Natural killer cell (primary cell): Measurements from ENCODE around the gene HSPA2. TPM values are rescaled to one million over a fixed set of nuclear protein-coding genes. Genes with fewer than 3 reads are reported as not detected.

Source experiments
- ATAC-seq, 3 donors: fragments of 150-1000 bp in 2 of 3; fragments of 200-7000 bp in 1 of 3; cut with Tn5 transposase; 1 replicate in 1 of 3; 2 replicates in 2 of 3; pipeline ENCODE4 v1.10.0; 2021; ENCODE audit warnings: mild to moderate bottlenecking in 2 of 3, moderate library complexity in 2 of 3
- DNase-seq, 2 donors: peaks; one replicate each; pipeline versions ENCODE4 v3.0.0 to v3.0.0-alpha.2; 2013 to 2021; ENCODE audit warnings: mixed read lengths in 1 of 2
- H3K27ac ChIP-seq: one replicate; pipeline ENCODE4 v1.5.1; 2013; ENCODE audit warnings: mild to moderate bottlenecking, low read length
- H3K27me3 ChIP-seq: one replicate; pipeline ENCODE4 v1.6.1; 2013; ENCODE audit warnings: low read length; ENCODE audit not compliant: control insufficient read depth, insufficient read depth
- H3K36me3 ChIP-seq: one replicate; pipeline ENCODE4 v1.6.1; 2013; ENCODE audit warnings: low read length; ENCODE audit not compliant: control insufficient read depth, insufficient read depth
- H3K4me1 ChIP-seq: one replicate; pipeline ENCODE4 v1.6.1; 2013; ENCODE audit warnings: low read length; ENCODE audit not compliant: control insufficient read depth, insufficient read depth
- H3K4me3 ChIP-seq: one replicate; pipeline ENCODE4 v1.5.1; 2013; ENCODE audit warnings: low read length
- H3K9me3 ChIP-seq: one replicate; pipeline ENCODE4 v1.6.1; 2013; ENCODE audit warnings: low read length; ENCODE audit not compliant: control insufficient read depth, insufficient read depth
- H3K27ac Mint-ChIP-seq, 2 donors: one replicate each; pipeline ENCODE4 v1.8.0; 2022; ENCODE audit warnings: mild to moderate bottlenecking in 2 of 2, mixed read lengths in 2 of 2, moderate library complexity in 1 of 2
- H3K27me3 Mint-ChIP-seq, 2 donors: one replicate each; pipeline ENCODE4 v1.8.0; 2022; ENCODE audit warnings: low read depth in 2 of 2, mixed read lengths in 2 of 2
- H3K36me3 Mint-ChIP-seq: one replicate; pipeline ENCODE4 v1.8.0; 2022; ENCODE audit warnings: mixed read lengths
- H3K4me1 Mint-ChIP-seq, 2 donors: one replicate each; pipeline ENCODE4 v1.8.0; 2022; ENCODE audit warnings: mixed read lengths in 2 of 2
- H3K4me3 Mint-ChIP-seq: one replicate; pipeline ENCODE4 v1.8.0; 2022; ENCODE audit warnings: mild to moderate bottlenecking, moderate library complexity, mixed read lengths
- H3K9me3 Mint-ChIP-seq, 2 donors: one replicate each; pipeline ENCODE4 v1.8.0; 2022; ENCODE audit warnings: mixed read lengths in 2 of 2
- WGBS: methylation state at CpG from one replicate; pipeline ENCODE4 v1.1.7; 2013; ENCODE audit warnings: missing lambda C conversion rate; ENCODE audit not compliant: insufficient coverage; 5-methylcytosine and 5-hydroxymethylcytosine counted together
- intact Hi-C: fragments of 100-400 bp; cut with micrococcal nuclease; formaldehyde crosslinking; loops from one replicate; pipeline ENCODE4 v1.14.2; 2022
- total RNA-seq, 4 donors: library from RNA; stranded (reverse); fragments of 120-200 nt in 1 of 4; gene quantifications; one replicate each; pipeline versions ENCODE4 v1.2.3 to v1.2.4, GENCODE V29; 2013 to 2022
- TF ChIP-seq, protein P1 (sequence below): fragments of 200-600 bp; IDR thresholded peaks from one replicate; pipeline ENCODE4 v1.8.0; 2022; ENCODE audit warnings: antibody characterized with exemption

Gene HSPA2
- total RNA-seq, 3 donors from 2014 or later (not counting 1 experiment from before 2014, with no cell fraction given) = 1.1 to 1.5 (median 1.1) TPM

DNA sequence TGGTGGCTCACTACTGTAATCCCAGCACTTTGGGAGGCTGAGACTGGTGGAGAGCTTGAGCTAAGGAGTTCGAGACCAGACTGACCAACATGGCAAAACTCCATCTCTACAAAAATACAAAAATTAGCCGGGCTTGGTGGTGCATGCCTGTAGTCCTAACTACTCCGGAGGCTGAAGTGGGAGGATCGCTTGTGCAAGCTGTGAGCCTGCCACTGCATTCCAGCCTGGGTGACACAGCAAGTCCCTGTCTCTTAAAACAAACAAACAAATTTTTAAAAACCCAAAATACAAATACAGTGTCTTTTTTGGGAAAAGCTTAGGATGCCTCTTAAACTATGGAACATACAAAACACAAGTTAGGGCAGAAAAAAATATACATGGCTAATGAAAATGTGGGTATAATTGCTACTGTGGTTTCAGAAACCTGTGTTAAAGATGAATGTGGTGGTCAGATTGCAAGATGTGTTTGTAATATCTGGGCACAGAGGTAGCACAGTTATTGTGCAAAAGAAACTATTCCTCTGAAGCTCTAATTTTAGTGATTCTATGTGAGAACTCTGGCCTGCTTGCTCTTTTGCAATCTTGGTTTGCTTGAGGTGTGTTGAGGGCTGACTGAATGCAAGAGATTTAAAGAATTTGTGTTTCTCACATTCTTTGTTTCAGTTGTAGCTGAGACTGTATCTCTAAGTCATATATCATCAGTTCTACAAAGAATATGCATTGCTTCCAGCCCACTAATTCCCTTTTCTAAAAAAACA is 3.9 kb upstream of the HSPA2 start:
- no peak for ATAC-seq
- TF ChIP-seq, protein P1, sequence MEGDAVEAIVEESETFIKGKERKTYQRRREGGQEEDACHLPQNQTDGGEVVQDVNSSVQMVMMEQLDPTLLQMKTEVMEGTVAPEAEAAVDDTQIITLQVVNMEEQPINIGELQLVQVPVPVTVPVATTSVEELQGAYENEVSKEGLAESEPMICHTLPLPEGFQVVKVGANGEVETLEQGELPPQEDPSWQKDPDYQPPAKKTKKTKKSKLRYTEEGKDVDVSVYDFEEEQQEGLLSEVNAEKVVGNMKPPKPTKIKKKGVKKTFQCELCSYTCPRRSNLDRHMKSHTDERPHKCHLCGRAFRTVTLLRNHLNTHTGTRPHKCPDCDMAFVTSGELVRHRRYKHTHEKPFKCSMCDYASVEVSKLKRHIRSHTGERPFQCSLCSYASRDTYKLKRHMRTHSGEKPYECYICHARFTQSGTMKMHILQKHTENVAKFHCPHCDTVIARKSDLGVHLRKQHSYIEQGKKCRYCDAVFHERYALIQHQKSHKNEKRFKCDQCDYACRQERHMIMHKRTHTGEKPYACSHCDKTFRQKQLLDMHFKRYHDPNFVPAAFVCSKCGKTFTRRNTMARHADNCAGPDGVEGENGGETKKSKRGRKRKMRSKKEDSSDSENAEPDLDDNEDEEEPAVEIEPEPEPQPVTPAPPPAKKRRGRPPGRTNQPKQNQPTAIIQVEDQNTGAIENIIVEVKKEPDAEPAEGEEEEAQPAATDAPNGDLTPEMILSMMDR = no peak
- no peaks in the 10 kb centered on the region for H3K36me3 Mint-ChIP-seq
- H3K9me3 Mint-ChIP-seq = no peaks in the 10 kb centered on the region
- 95% methylated on average over 4 of the region's 4 CpGs for WGBS
- Histone ChIP-seq H3K4me3 (no peak overlapping the region), H3K27me3 (peaks cover 9% of the 10 kb centered on the region), H3K9me3 (peaks cover 11% of the 10 kb centered on the region), H3K27ac (no peak overlapping the region), H3K36me3 (no peaks in the 10 kb centered on the region), H3K4me1 (peaks cover 25% of the 10 kb centered on the region)
- DNase-seq = no peak
- intact Hi-C loops = no loop called here
- H3K27ac Mint-ChIP-seq = no peak overlapping the region
- H3K27me3 Mint-ChIP-seq = peaks cover 9 to 18% of the 10 kb centered on the region in 2 donors
- peak overlapping the region; percentile 67 for H3K4me3 Mint-ChIP-seq
- peaks cover 26 to 33% of the 10 kb centered on the region in 2 donors for H3K4me1 Mint-ChIP-seq

DNA sequence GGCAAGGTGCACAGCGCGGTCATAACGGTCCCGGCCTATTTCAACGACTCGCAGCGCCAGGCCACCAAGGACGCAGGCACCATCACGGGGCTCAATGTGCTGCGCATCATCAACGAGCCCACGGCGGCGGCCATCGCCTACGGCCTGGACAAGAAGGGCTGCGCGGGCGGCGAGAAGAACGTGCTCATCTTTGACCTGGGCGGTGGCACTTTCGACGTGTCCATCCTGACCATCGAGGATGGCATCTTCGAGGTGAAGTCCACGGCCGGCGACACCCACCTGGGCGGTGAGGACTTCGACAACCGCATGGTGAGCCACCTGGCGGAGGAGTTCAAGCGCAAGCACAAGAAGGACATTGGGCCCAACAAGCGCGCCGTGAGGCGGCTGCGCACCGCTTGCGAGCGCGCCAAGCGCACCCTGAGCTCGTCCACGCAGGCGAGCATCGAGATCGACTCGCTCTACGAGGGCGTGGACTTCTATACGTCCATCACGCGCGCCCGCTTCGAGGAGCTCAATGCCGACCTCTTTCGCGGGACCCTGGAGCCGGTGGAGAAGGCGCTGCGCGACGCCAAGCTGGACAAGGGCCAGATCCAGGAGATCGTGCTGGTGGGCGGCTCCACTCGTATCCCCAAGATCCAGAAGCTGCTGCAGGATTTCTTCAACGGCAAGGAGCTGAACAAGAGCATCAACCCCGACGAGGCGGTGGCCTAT is 875 bp downstream of the HSPA2 start:
- Histone ChIP-seq H3K4me1 (peaks cover 34% of the 10 kb centered on the region), H3K4me3 (no peak overlapping the region), H3K27me3 (peaks cover 9% of the 10 kb centered on the region), H3K9me3 (peaks cover 11% of the 10 kb centered on the region), H3K36me3 (no peaks in the 10 kb centered on the region), H3K27ac (no peak overlapping the region)
- TF ChIP-seq, protein P1 = no peak
- Mint-ChIP-seq H3K27ac (peak overlapping the region in 1 of 2 donors; percentile 27), H3K4me1 (peaks cover 34 to 44% of the 10 kb centered on the region in 2 donors), H3K4me3 (peak overlapping the region; percentile 100), H3K27me3 (peaks cover 13 to 25% of the 10 kb centered on the region in 2 donors), H3K9me3 (no peaks in the 10 kb centered on the region), H3K36me3 (no peaks in the 10 kb centered on the region)
- WGBS = 26% methylated on average over 73 of the region's 73 CpGs
- intact Hi-C loops = loop anchor here (2.0 kb wide), 1 partner anchor 95 kb away; no protein-coding TSS in a partner anchor
- ATAC-seq (no peak), DNase-seq (peak in 1 of 2 donors; percentile 56)

DNA sequence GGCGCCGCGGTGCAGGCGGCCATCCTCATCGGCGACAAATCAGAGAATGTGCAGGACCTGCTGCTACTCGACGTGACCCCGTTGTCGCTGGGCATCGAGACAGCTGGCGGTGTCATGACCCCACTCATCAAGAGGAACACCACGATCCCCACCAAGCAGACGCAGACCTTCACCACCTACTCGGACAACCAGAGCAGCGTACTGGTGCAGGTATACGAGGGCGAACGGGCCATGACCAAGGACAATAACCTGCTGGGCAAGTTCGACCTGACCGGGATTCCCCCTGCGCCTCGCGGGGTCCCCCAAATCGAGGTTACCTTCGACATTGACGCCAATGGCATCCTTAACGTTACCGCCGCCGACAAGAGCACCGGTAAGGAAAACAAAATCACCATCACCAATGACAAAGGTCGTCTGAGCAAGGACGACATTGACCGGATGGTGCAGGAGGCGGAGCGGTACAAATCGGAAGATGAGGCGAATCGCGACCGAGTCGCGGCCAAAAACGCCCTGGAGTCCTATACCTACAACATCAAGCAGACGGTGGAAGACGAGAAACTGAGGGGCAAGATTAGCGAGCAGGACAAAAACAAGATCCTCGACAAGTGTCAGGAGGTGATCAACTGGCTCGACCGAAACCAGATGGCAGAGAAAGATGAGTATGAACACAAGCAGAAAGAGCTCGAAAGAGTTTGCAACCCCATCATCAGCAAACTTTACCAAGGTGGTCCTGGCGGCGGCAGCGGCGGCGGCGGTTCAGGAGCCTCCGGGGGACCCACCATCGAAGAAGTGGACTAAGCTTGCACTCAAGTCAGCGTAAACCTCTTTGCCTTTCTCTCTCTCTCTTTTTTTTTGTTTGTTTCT is 1.7 kb downstream of the HSPA2 start:
- Mint-ChIP-seq H3K27ac (peak overlapping the region in 1 of 2 donors; percentile 27), H3K36me3 (no peaks in the 10 kb centered on the region), H3K27me3 (peaks cover 13 to 25% of the 10 kb centered on the region in 2 donors), H3K4me3 (peak overlapping the region; percentile 100), H3K4me1 (peaks cover 34 to 39% of the 10 kb centered on the region in 2 donors), H3K9me3 (no peaks in the 10 kb centered on the region)
- Histone ChIP-seq H3K36me3 (no peaks in the 10 kb centered on the region), H3K27ac (no peak overlapping the region), H3K4me3 (no peak overlapping the region), H3K4me1 (peaks cover 34% of the 10 kb centered on the region), H3K27me3 (peaks cover 9% of the 10 kb centered on the region), H3K9me3 (peaks cover 11% of the 10 kb centered on the region)
- WGBS = 16% methylated on average over 61 of the region's 61 CpGs
- DNase-seq (peak in 1 of 2 donors; percentile 41), ATAC-seq (no peak)
- TF ChIP-seq, protein P1 = no peak
- intact Hi-C loops = loop anchor here (2.0 kb wide), 1 partner anchor 95 kb away; no protein-coding TSS in a partner anchor
